Mesothelial cell of epicardium (in vitro differentiated cells): Measurements from ENCODE around the gene SURF4. TPM values are rescaled to one million over a fixed set of nuclear protein-coding genes. Genes with fewer than 3 reads are reported as not detected.

Source experiments
- DNase-seq, 2 experiments: peaks; one replicate each; pipeline ENCODE4 v3.0.0; 2021; ENCODE audit warnings: low spot score in 2 of 2; ENCODE audit not compliant: unreplicated experiment in 2 of 2
- H3K27ac Mint-ChIP-seq: 2 replicates; pipeline ENCODE4 v1.8.0; 2021; ENCODE audit warnings: mixed read lengths
- H3K27me3 Mint-ChIP-seq: 2 replicates; pipeline ENCODE4 v1.8.0; 2021; ENCODE audit warnings: low read depth, mixed read lengths
- H3K36me3 Mint-ChIP-seq: 2 replicates; pipeline ENCODE4 v1.8.0; 2021; ENCODE audit warnings: mixed read lengths
- H3K4me1 Mint-ChIP-seq: 2 replicates; pipeline ENCODE4 v1.8.0; 2021; ENCODE audit warnings: mixed read lengths
- H3K4me3 Mint-ChIP-seq: 2 replicates; pipeline ENCODE4 v1.8.0; 2021; ENCODE audit warnings: mild to moderate bottlenecking, moderate library complexity, mixed read lengths
- H3K9me3 Mint-ChIP-seq: 2 replicates; pipeline ENCODE4 v1.8.0; 2021; ENCODE audit warnings: mixed read lengths
- total RNA-seq: library from RNA; stranded (reverse); gene quantifications from 3 replicates; pipeline ENCODE4 v1.2.1, GENCODE V29; 2021
- TF ChIP-seq, protein P1 (sequence below): fragments of 200-600 bp; sonication (generic); IDR thresholded peaks from one replicate; pipeline ENCODE4 v1.5.0; 2021; ENCODE audit warnings: antibody characterized with exemption; ENCODE audit not compliant: unreplicated experiment

Gene SURF4
- total RNA-seq, 1 donor from 2014 or later: 147 TPM

DNA sequence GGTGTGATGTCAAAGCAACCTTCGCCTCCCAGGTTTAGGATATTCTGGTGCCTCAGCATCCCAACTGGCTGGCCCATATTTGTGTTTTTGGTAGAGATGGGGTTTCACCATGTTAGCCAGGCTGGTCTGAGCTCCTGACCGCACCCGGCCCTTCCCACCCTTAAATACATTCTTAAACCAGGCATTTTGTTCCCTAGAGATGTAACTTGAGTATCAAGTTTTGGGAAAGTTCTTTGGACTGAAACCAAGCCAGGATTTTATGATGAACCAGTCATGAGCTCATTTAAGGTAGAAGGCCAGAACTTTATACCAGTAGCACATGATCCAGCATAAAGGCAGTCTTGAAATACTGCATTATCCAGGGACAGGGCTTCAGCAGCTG lies 24.3 kb downstream of the SURF4 start:
- peaks cover 20% of the 10 kb centered on the region for H3K4me1 Mint-ChIP-seq
- TF ChIP-seq, protein P1, sequence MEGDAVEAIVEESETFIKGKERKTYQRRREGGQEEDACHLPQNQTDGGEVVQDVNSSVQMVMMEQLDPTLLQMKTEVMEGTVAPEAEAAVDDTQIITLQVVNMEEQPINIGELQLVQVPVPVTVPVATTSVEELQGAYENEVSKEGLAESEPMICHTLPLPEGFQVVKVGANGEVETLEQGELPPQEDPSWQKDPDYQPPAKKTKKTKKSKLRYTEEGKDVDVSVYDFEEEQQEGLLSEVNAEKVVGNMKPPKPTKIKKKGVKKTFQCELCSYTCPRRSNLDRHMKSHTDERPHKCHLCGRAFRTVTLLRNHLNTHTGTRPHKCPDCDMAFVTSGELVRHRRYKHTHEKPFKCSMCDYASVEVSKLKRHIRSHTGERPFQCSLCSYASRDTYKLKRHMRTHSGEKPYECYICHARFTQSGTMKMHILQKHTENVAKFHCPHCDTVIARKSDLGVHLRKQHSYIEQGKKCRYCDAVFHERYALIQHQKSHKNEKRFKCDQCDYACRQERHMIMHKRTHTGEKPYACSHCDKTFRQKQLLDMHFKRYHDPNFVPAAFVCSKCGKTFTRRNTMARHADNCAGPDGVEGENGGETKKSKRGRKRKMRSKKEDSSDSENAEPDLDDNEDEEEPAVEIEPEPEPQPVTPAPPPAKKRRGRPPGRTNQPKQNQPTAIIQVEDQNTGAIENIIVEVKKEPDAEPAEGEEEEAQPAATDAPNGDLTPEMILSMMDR: no peak
- no peak overlapping the region for H3K4me3 Mint-ChIP-seq
- H3K27me3 Mint-ChIP-seq: no peaks in the 10 kb centered on the region
- no peaks in the 10 kb centered on the region for H3K9me3 Mint-ChIP-seq
- no peak overlapping the region for H3K27ac Mint-ChIP-seq
- peaks cover 25% of the 10 kb centered on the region for H3K36me3 Mint-ChIP-seq
- no peak for DNase-seq

DNA sequence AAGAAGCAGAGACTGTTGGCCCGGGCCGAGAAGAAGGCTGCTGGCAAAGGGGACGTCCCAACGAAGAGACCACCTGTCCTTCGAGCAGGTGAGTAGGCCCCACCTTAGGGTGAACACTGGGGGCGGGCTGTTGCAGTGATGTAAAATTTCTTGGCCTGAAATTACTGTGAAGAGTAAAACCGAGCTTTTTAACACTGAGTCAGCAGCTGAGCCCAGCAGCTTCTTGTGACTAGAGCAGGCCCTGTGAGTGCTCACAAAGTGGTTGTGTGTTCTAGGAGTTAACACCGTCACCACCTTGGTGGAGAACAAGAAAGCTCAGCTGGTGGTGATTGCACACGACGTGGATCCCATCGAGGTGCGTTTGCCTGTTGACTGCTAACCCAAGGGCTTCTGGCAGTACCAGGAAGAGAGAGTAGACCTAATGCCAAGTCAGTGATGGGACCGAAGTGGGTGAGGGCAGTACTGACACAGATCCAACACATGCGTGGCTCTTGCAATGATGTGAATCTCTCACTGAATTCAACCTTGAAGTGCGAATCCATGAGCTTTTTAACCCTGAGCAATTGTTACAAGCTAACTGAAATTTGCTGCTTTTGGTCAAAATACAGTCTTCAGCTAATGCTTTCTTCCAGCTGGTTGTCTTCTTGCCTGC lies 25.8 kb downstream of the SURF4 start:
- Mint-ChIP-seq H3K9me3 (no peaks in the 10 kb centered on the region), H3K4me3 (peak overlapping the region; percentile 48), H3K27ac (peak overlapping the region; percentile 100), H3K4me1 (peaks cover 23% of the 10 kb centered on the region), H3K27me3 (no peaks in the 10 kb centered on the region), H3K36me3 (peaks cover 25% of the 10 kb centered on the region)
- DNase-seq: no peak
- TF ChIP-seq, protein P1: no peak

DNA sequence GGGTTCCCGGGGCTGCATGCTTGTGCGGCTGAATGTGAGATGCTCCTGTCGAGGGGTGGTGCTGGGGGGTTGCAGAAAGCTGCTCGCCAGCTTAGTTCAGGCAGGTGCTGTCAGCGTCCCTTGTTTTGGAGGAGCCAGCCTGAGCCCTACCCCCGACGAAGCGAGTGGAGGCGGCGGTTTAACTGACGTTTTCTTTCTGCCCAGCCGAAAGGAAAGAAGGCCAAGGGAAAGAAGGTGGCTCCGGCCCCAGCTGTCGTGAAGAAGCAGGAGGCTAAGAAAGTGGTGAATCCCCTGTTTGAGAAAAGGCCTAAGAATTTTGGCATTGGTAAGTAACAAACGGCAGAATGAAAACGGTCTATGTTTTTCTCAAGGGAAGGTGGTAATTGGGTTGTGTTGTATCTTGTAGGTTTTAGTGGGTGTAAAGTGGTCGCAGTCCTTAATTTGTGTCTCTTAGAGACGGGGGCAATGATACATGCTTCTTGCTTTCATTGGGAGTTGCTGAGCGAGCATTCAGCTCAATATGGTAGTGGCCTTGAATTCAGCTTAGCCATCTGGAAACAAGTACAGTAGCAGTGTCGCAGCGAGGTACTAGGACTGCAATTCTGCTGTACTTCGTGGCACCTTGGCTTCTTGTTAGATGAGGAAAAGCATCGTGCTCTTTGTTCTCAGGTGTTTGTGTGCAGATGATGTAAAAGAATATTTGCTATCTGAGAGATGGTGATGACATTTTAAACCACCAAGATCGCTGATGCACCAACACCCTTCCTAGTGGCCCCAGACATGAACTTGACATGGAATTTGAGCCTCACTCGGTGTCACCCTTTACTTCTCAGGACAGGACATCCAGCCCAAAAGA lies 26.9 kb downstream of the SURF4 start:
- no peaks in the 10 kb centered on the region for H3K27me3 Mint-ChIP-seq
- H3K36me3 Mint-ChIP-seq: peaks cover 25% of the 10 kb centered on the region
- TF ChIP-seq, protein P1: no peak
- H3K9me3 Mint-ChIP-seq: no peaks in the 10 kb centered on the region
- no peak for DNase-seq
- peak overlapping the region; percentile 100 for H3K4me3 Mint-ChIP-seq
- peak overlapping the region; percentile 100 for H3K27ac Mint-ChIP-seq
- peaks cover 23% of the 10 kb centered on the region for H3K4me1 Mint-ChIP-seq

DNA sequence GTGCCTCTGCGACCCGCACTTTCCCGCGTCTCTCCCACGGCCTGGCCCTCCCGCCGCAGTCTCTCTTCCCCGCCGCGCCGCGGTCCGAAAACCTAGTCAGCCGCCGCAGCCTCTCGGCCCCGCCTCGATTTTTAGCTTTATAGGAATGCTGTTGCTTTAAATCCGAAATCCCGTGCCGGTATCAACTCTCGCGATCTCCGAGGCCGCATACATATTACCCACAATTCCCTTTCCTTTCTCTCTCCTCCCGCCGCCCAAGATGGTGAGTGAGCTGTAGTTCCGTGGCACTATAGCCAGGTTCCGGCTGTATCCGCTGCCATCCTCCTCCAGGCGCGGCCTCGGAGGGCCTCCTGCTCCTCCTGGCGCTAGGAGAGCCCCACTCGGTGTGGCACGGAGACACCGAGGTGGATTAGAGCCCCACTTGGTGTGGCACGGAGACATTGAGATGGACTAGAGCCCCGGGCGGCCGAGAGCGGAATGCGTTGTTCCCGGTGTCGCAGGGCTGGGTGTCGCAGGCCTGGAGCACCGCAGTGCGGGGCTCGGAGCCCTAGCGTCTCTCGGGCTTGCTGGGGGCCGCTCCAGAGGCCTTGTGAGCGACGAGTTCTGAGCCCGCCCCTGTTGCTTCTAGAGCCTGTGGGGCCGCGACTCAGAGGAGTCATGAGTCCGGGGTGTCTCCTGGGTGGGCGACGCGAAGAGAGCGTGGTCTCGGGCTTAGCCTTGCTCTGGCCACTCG lies 27.7 kb downstream of the SURF4 start, which contains the start of the genes MED22 and RPL7A:
Gene MED22, minus strand, starts transcription at position 147 of the 733 bp plus-strand sequence. CDS start 1,469 bp downstream, outside the sequence.
Gene RPL7A, plus strand, starts transcription at position 234 of the 733 bp plus-strand sequence. Its CDS starts 26 bp downstream, at position 260.
- Mint-ChIP-seq H3K27me3 (no peaks in the 10 kb centered on the region), H3K4me1 (peaks cover 23% of the 10 kb centered on the region), H3K36me3 (peaks cover 23% of the 10 kb centered on the region), H3K4me3 (peak within 1 kb of the TSS; percentile 100), H3K9me3 (no peaks in the 10 kb centered on the region), H3K27ac (peak within 1 kb of the TSS; percentile 100)
- TF ChIP-seq, protein P1: no peak
- peak; percentile 78 to 91 for DNase-seq

DNA sequence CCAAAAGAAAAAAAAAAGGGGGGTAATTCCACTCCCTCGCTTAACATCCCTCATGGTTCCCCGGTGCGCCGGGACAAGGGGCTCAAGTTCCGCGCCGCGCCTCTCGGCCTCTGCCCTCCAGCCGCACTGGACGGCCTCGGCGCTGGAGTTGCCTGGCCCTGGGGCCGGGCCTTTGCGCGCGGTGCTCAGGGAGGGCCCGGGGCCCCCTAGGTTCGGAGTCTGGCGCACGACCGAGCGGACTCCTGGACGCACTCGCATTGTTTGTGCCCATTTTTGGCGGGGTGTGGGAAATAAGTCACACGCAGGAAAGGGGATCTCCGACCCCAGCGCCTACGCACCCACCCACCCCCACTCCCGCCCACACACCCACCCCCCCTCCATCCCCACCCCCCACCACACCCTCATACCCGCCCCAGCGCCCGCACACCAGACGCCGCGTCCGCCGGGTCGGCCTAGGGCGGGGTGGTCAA lies 28.3 kb downstream of the SURF4 start:
- H3K9me3 Mint-ChIP-seq: no peaks in the 10 kb centered on the region
- TF ChIP-seq, protein P1: no peak
- H3K4me3 Mint-ChIP-seq: peak overlapping the region; percentile 100
- no peak overlapping the region for H3K27ac Mint-ChIP-seq
- DNase-seq: peak in 1 of 2 experiments; percentile 57
- H3K36me3 Mint-ChIP-seq: peaks cover 19% of the 10 kb centered on the region
- H3K4me1 Mint-ChIP-seq: peaks cover 23% of the 10 kb centered on the region
- no peaks in the 10 kb centered on the region for H3K27me3 Mint-ChIP-seq
